ENCODE measurements around the gene ORC5. TPM values are rescaled to one million over a fixed set of nuclear protein-coding genes. Genes with fewer than 3 reads are reported as not detected.

The ORC5 gene
- total and polyA plus RNA-seq, 10 of the 15 experiments (the other 5 are each of a cell fraction or from before 2014, with no cell fraction given), result 14.8 to 58.6 (median 30.3) TPM

GRCh38 chr7:104176332-104176731, 31.5 kb downstream of the ORC5 start:
- FAIRE-seq, result no peak

More at GRCh38 chr7:104176332-104176731, 31.5 kb downstream of the ORC5 start:
- Histone ChIP-seq H3K4me1 (ENCODE audit: control insufficient read depth, insufficient read depth, low read length) (no peaks in the 10 kb centered on the region), H3K36me3 (ENCODE audit: control insufficient read depth in 2 of 2, insufficient read depth in 2 of 2, low read length in 1 of 2) (peaks cover 0 to 2% of the 10 kb centered on the region in 2 experiments; a peak in 1 of 4 replicates), H4K20me1 (ENCODE audit: control insufficient read depth, insufficient read depth) (no peaks in the 10 kb centered on the region), H3K79me2 (ENCODE audit: control insufficient read depth, insufficient read depth, low read length) (no peaks in the 10 kb centered on the region), H3K27me3 (replicated peaks in 1 of 2; ENCODE audit: control insufficient read depth in 2 of 2, insufficient read depth in 2 of 2, low read length in 1 of 2) (no peaks in the 10 kb centered on the region), H3K9me3 (replicated peaks; ENCODE audit: control insufficient read depth, insufficient read depth, low read length) (no peaks in the 10 kb centered on the region; the same call in 1 of the 3 replicates), H3K9ac (ENCODE audit: control insufficient read depth, insufficient read depth, low read length) (no peak overlapping the region), H3K27ac (ENCODE audit: control insufficient read depth, insufficient read depth) (no peak overlapping the region), H3K4me2 (ENCODE audit: control insufficient read depth, insufficient read depth) (no peak overlapping the region), H2AFZ (ENCODE audit: control insufficient read depth, low read depth, low read length) (no peak overlapping the region), H3K4me3 (no peak overlapping the region)
- no peak for DNase-seq (ENCODE audit: low read depth, low spot score)
- intact Hi-C loops (cut with micrococcal nuclease; ENCODE audit: unreplicated experiment), result no loop called here
- no peak for ATAC-seq
- RAD21 ChIA-PET (ENCODE audit: unreplicated experiment), result no interaction called here
- 71% methylated on average over 4 of the region's 4 CpGs for WGBS (ENCODE audit: insufficient coverage, insufficient replicate concordance, low lambda C conversion rate, missing lambda C conversion rate)
- POLR2A ChIA-PET, result no interaction called here
- in situ Hi-C loops (cut with MboI), result no loop called here
- BruUV-seq (replicated peaks), result no TSS peak
- CTCF ChIA-PET, result interaction anchor here (1.1 to 1.4 kb wide), 2 partner anchors 17 to 54 kb away, joined by 3 to 4 read pairs; no protein-coding TSS in a partner anchor
- SMC1A ChIA-PET (ENCODE audit: uncharacterized antibody, unreplicated experiment), result interaction anchor here (1.0 kb wide), 1 partner anchor 8 kb away, joined by 3 read pairs; no protein-coding TSS in a partner anchor
- no peak for TF ChIP-seq NFIC (IDR thresholded peaks at IDR 0.05; ENCODE audit: low read depth, low read length)
- TF ChIP-seq, protein P1, sequence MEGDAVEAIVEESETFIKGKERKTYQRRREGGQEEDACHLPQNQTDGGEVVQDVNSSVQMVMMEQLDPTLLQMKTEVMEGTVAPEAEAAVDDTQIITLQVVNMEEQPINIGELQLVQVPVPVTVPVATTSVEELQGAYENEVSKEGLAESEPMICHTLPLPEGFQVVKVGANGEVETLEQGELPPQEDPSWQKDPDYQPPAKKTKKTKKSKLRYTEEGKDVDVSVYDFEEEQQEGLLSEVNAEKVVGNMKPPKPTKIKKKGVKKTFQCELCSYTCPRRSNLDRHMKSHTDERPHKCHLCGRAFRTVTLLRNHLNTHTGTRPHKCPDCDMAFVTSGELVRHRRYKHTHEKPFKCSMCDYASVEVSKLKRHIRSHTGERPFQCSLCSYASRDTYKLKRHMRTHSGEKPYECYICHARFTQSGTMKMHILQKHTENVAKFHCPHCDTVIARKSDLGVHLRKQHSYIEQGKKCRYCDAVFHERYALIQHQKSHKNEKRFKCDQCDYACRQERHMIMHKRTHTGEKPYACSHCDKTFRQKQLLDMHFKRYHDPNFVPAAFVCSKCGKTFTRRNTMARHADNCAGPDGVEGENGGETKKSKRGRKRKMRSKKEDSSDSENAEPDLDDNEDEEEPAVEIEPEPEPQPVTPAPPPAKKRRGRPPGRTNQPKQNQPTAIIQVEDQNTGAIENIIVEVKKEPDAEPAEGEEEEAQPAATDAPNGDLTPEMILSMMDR (IDR thresholded peaks at IDR 0.05 in 2 of 3, conservative IDR thresholded peaks at IDR 0.05 in 1 of 3; ENCODE audit: control insufficient read depth in 2 of 3, extremely low read depth in 1 of 3, insufficient read depth in 1 of 3, low read depth in 3 of 3, low read length in 3 of 3), result no peak
- TF ChIP-seq NKRF (conservative IDR thresholded peaks at IDR 0.05), result no peak
- TF ChIP-seq ETV6 (conservative IDR thresholded peaks at IDR 0.05 in 1 of 2, IDR thresholded peaks at IDR 0.05 in 1 of 2; ENCODE audit: borderline replicate concordance in 1 of 2, low read depth in 1 of 2), result no peak
- no peak for TF ChIP-seq RB1 (IDR thresholded peaks at IDR 0.05; ENCODE audit: borderline replicate concordance)
- no peak for TF ChIP-seq NR2C2 (IDR thresholded peaks at IDR 0.05; ENCODE audit: borderline replicate concordance, control insufficient read depth, insufficient read length, low read depth)
- no peak for TF ChIP-seq POLR2A (IDR thresholded peaks at IDR 0.05; ENCODE audit: low read depth, low read length)
- TF ChIP-seq NFYB (IDR thresholded peaks at IDR 0.05; ENCODE audit: insufficient read depth, low read depth, low read length), result no peak
- no peak for TF ChIP-seq BCL11A (IDR thresholded peaks at IDR 0.05; ENCODE audit: low read depth, low read length)
- no peak for TF ChIP-seq ATF3 (IDR thresholded peaks at IDR 0.05; ENCODE audit: borderline replicate concordance, extremely low read depth, low read depth, low read length)
- no peak for TF ChIP-seq TCF12 (IDR thresholded peaks at IDR 0.05; ENCODE audit: low read depth, low read length)
- no peak for TF ChIP-seq IRF4 (IDR thresholded peaks at IDR 0.05; ENCODE audit: low read depth, low read length)
- no peak for TF ChIP-seq BRCA1 (IDR thresholded peaks at IDR 0.05; ENCODE audit: low read depth, low read length)
